ENCODE data around the gene BNC2.

- TF ChIP-seq POLR2A (IDR thresholded peaks at IDR 0.05): no peak
- no peak for TF ChIP-seq CTCF (IDR thresholded peaks at IDR 0.05)
These were observed 318.8 kb downstream of the BNC2 start for GRCh38 chr9:16551692-16552091.

Data from Peyer's patch (tissue), 4 donors.